Measurements from ENCODE around the gene MED20.

- TF ChIP-seq CTCF (IDR thresholded peaks at IDR 0.05) = no peak
- no peak for TF ChIP-seq POLR2AphosphoS5 (IDR thresholded peaks at IDR 0.05)
- TF ChIP-seq EP300 (IDR thresholded peaks at IDR 0.05) = no peak
- TF ChIP-seq POLR2A (IDR thresholded peaks at IDR 0.05; ENCODE audit: low read depth) = no peak
These were observed 11.4 kb upstream of the MED20 start for GRCh38 chr6:41932378-41932777.

Measured in esophagus muscularis mucosa (tissue), 4 donors.